Activated CD4-positive, alpha-beta memory T cell treated with anti-CD3 and anti-CD28 coated beads for 36 hours (primary cell): ENCODE results near the gene KRT83. TPM values are rescaled to one million over a fixed set of nuclear protein-coding genes. Genes with fewer than 3 reads are reported as not detected.
"Not testable (repeated sequence)": the region's sequence is repeated elsewhere in the genome, so short reads cannot be mapped to it uniquely, and the experiment has no call there.

ENCODE experiments used
- CTCF ChIA-PET: fragments of 350-600 bp; sonication (Branson Sonifier 250); formaldehyde crosslinking; loops from one replicate; lab custom pipeline; 2021; ENCODE audit warnings: antibody characterized with exemption, inconsistent platforms; lab: Charles Lee
- POLR2A ChIA-PET: fragments of 350-600 bp; sonication (Branson Sonifier 250); formaldehyde crosslinking; loops from one replicate; lab custom pipeline; 2021; ENCODE audit warnings: antibody characterized with exemption; lab: Charles Lee
- DNase-seq: peaks from one replicate; pipeline ENCODE4 v3.0.0-alpha.2; 2020
- H3K27ac Mint-ChIP-seq: one replicate; pipeline ENCODE4 v1.8.0; 2021; ENCODE audit warnings: mixed read lengths
- H3K27me3 Mint-ChIP-seq: one replicate; pipeline ENCODE4 v1.8.0; 2021; ENCODE audit warnings: mixed read lengths
- H3K36me3 Mint-ChIP-seq: one replicate; pipeline ENCODE4 v1.8.0; 2021; ENCODE audit warnings: mixed read lengths
- H3K4me1 Mint-ChIP-seq: one replicate; pipeline ENCODE4 v1.8.0; 2021; ENCODE audit warnings: low read depth, mixed read lengths
- H3K4me3 Mint-ChIP-seq: one replicate; pipeline ENCODE4 v1.8.0; 2021; ENCODE audit warnings: mild to moderate bottlenecking, mixed read lengths
- H3K9me3 Mint-ChIP-seq: one replicate; pipeline ENCODE4 v1.8.0; 2021; ENCODE audit warnings: mixed read lengths
- intact Hi-C: fragments of 100-400 bp; cut with micrococcal nuclease; formaldehyde crosslinking; loops from one replicate; pipeline ENCODE4 v1.15.1; 2023
- total RNA-seq, 2 experiments: library from RNA; stranded (reverse); gene quantifications; one replicate each; pipeline ENCODE4 v1.2.3, GENCODE V29; 2021

KRT83 gene
- total RNA-seq, 2 experiments from 2014 or later: not detected

DNA sequence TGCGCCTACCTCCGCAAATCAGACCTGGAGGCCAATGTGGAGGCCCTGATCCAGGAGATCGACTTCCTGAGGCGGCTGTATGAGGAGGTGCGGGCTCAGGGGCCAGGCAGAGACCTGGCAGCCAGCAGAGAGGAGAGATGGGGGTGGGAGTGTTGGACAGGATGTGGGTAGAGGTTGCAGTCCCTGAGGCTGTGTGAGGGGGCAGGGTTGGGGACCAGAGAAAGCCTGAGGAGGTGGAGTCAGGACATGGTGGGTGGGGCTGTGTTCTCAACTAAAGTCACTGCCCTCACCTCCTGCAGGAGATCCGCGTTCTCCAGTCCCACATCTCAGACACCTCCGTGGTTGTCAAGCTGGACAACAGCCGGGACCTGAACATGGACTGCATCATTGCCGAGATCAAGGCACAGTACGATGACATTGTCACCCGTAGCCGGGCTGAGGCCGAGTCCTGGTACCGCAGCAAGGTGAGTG is 16.2 kb downstream of the KRT83 start:
- Mint-ChIP-seq H3K27me3 (peaks cover 37% of the 10 kb centered on the region), H3K4me1 (peaks cover 16% of the 10 kb centered on the region)
- H3K9me3 Mint-ChIP-seq, CTCF ChIA-PET, H3K27ac Mint-ChIP-seq, H3K36me3 Mint-ChIP-seq, intact Hi-C loops, H3K4me3 Mint-ChIP-seq: not testable (repeated sequence)
- DNase-seq: peak; percentile 32
- POLR2A ChIA-PET: interaction anchor here (0.5 kb wide), 1 partner anchor 22 kb away, joined by 3 read pairs; no protein-coding TSS in a partner anchor

DNA sequence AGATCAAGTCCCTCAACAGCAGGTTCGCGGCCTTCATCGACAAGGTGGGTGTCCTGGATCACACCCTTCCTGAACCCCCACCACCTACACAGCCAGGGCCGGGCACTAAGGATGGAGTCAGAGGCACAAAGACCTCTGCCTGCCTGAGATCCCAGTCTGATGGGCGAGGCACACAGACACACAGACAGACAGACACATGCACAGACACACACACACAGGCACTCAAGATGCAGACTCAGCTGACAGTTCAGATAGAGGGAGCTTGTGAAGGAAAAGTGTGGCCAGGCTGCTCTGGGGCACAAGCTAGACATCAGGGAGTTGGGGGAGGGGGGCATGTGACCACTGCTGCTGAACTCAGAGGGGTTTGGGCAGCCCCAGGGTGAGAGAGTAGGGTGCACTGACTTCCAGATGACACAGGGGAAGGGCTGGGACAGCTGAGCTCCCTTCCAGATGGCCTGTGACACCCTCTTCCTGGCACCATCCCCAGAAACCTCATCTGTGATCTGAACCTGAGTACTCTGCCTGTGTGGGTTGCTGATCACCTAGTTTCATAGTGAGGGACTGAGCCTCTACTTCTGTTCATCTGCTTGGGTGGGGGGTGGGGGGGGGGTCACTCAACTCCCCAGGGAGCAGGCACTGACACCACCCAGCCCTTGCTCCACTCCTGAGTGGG is 18.8 kb downstream of the KRT83 start:
- Mint-ChIP-seq H3K4me1 (peaks cover 11% of the 10 kb centered on the region), H3K27me3 (peaks cover 23% of the 10 kb centered on the region)
- H3K9me3 Mint-ChIP-seq, H3K36me3 Mint-ChIP-seq, intact Hi-C loops, DNase-seq, H3K4me3 Mint-ChIP-seq, CTCF ChIA-PET, H3K27ac Mint-ChIP-seq, POLR2A ChIA-PET: not testable (repeated sequence)

DNA sequence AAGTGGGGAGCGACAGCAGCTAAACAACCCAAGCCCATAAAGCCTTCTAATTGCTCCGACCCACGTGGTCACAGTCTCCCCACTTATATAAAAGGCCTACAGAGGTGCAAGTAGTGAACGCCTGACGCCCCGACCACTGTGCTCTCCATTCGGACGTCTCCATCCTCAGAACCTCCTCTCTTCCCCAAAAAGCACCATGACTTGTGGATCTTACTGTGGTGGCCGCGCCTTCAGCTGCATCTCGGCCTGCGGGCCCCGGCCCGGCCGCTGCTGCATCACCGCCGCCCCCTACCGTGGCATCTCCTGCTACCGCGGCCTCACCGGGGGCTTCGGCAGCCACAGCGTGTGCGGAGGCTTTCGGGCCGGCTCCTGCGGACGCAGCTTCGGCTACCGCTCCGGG is 19.5 kb downstream of the KRT83 start:
- peaks cover 20% of the 10 kb centered on the region for H3K27me3 Mint-ChIP-seq
- H3K36me3 Mint-ChIP-seq, H3K4me3 Mint-ChIP-seq, CTCF ChIA-PET, H3K9me3 Mint-ChIP-seq, DNase-seq, intact Hi-C loops, H3K27ac Mint-ChIP-seq, POLR2A ChIA-PET: not testable (repeated sequence)
- H3K4me1 Mint-ChIP-seq: peaks cover 11% of the 10 kb centered on the region

DNA sequence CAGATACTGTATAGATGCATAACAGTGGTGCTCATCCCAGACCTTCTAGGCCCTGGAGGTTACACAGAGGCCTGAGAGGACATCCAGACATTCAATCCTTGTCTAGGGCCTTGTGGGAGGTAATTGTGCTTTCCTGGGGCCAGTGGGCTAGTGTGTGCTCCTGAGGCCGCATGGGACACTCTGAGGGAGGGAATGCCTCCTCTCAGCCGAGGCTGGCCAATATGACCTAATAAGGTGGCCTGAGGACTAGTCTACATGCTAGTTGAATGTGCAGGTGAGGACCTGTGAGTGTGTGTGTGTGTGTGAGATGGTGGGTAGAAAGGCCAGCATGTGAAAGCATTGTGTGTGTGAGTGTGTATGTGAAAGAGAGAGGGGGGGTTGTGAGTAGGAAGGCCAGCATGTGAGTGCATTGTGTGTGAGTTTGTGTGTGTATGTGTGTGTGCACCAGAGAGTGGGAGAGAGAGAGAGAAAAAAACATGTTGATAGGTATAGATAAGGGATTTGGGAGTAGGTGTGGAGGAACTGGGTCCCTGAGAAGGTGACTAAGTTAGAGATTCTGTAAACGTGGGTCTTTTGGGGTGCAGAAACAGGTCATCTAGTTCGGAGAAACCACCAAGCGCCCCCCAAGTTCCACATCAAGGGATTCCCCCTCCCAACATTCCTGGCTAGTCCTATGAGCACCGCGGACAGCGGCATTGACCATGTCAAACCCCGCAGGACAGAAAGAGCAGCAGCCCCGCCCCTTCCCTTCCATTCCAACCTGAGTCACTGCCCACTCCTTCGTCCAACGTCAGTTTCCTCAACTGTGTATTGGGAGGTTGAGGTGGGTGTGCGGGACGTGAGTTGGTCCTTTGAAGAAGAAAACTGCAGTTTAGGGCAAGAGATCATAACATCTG is 20.2 kb downstream of the KRT83 start:
- H3K9me3 Mint-ChIP-seq: no peaks in the 10 kb centered on the region
- no peak for DNase-seq
- no peak overlapping the region for H3K4me3 Mint-ChIP-seq
- peaks cover 16% of the 10 kb centered on the region for H3K27me3 Mint-ChIP-seq
- POLR2A ChIA-PET: no interaction called here
- intact Hi-C loops: no loop called here
- peaks cover 11% of the 10 kb centered on the region for H3K4me1 Mint-ChIP-seq
- CTCF ChIA-PET: no interaction called here
- no peak overlapping the region for H3K27ac Mint-ChIP-seq
- H3K36me3 Mint-ChIP-seq: no peaks in the 10 kb centered on the region

DNA sequence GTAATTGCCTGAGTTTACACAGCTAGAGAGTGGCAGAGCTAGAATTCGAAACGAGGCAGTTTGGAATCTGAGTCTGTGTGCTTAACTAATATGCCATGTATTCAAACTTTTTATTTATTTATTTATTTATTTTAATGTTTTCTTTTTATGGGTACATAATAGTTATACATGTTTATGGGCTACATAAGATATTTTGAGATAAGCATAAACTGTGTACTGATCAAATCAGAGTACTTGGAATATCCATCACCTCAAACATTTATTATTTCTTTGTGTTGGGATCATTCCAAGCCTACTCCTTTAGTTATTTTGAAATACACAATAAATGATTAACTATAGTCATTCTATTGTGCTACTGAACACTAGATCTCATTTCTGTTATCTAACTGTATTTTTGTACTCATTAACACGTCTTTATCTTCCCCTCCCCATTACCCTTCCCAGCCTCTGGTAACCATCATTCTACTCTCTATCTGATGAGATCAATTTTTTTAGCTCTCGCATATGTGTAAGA is 22.5 kb downstream of the KRT83 start:
- Mint-ChIP-seq H3K4me3 (no peak overlapping the region), H3K4me1 (no peaks in the 10 kb centered on the region), H3K27me3 (peaks cover 16% of the 10 kb centered on the region), H3K9me3 (no peaks in the 10 kb centered on the region), H3K36me3 (no peaks in the 10 kb centered on the region), H3K27ac (no peak overlapping the region)
- DNase-seq: no peak
- ChIA-PET POLR2A (no interaction called here), CTCF (interaction anchor here (0.5 kb wide), 1 partner anchor 178 kb away, joined by 3 read pairs; no protein-coding TSS in a partner anchor)
- intact Hi-C loops: no loop called here

DNA sequence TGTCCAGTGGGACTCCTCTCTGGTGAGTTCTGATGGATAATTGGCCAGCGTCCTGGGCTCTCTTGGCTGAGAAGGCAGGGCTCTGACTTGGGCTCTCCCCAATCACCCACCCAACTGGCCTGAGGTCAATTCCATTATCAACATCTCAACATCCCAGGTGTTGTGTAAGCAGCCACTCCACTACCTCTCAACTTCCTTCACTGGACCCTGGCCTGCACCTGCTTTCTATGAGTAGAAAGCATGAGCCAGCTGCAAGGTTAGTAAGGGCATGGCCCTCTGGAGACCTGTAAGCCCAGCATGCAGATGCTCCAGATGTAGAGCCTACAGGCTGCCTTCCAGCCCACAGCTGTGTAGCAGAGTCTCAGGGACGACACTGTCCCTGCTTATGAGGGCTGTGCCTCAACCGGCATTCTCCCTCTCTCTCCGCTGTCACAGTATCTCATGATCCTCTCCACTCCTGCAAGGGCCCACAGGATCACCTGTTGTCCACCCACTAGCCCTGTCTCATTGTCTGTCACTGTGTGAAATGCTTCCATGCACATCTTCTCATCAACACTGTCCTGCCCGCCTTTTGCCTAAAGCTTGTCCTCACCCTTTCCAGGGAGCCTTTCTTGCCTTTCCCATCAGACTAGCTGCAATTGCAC is 24.5 kb downstream of the KRT83 start:
- no peak for DNase-seq
- Mint-ChIP-seq H3K4me1 (no peaks in the 10 kb centered on the region), H3K36me3 (no peaks in the 10 kb centered on the region), H3K27ac (no peak overlapping the region), H3K27me3 (peaks cover 19% of the 10 kb centered on the region), H3K4me3 (no peak overlapping the region), H3K9me3 (no peaks in the 10 kb centered on the region)
- CTCF ChIA-PET: interaction anchor here (6.7 kb wide), 1 partner anchor 18 kb away, joined by 52 read pairs; no protein-coding TSS in a partner anchor
- POLR2A ChIA-PET: no interaction called here
- intact Hi-C loops: no loop called here

DNA sequence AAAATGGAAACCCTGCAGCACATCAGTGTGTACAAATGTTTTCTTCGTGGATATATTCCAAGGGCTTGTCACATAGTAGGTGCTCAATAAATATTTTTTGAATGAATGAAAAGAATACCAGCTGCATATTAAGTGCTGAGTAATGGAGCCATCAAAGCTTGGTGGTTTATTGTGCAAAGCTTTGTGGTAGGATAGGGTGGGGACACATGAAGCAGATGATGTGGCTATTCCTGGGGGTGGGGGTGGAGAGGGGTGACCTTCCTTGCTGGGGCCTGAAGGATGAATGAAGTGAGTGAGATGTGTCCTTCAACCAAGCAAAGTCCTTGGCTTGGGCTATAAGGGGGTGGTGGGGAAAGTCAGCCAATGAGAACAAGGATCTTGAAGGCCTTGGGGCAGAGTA is 25.5 kb downstream of the KRT83 start:
- no peak overlapping the region for H3K27ac Mint-ChIP-seq
- POLR2A ChIA-PET: no interaction called here
- no peak for DNase-seq
- H3K4me1 Mint-ChIP-seq: no peaks in the 10 kb centered on the region
- peaks cover 19% of the 10 kb centered on the region for H3K27me3 Mint-ChIP-seq
- H3K36me3 Mint-ChIP-seq: no peaks in the 10 kb centered on the region
- no peaks in the 10 kb centered on the region for H3K9me3 Mint-ChIP-seq
- no peak overlapping the region for H3K4me3 Mint-ChIP-seq
- intact Hi-C loops: no loop called here
- CTCF ChIA-PET: interaction anchor here (6.7 kb wide), 1 partner anchor 17 kb away, joined by 52 read pairs; no protein-coding TSS in a partner anchor

DNA sequence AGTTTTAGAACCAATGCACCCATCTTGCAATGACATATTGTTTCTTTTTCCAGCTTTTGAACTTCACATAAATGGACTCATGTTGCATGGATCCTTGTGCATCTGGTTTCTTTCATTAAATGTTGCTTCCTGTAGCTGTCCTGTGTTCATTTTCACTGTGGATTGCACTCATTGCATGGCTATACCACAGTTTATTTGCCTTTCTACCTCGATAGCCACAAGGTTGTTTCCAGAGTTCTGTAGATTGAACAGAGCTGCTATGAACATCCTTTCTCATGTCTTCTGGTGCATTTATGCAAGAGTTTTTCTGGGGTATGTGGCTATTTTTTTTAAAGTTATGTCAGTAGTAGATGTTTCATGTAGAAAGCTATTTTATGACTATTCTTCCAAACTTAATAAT is 26.4 kb downstream of the KRT83 start:
- CTCF ChIA-PET: interaction anchor here (6.7 kb wide), 1 partner anchor 16 kb away, joined by 52 read pairs; no protein-coding TSS in a partner anchor
- no peak for DNase-seq
- intact Hi-C loops: no loop called here
- Mint-ChIP-seq H3K27me3 (peaks cover 19% of the 10 kb centered on the region), H3K27ac (no peak overlapping the region), H3K36me3 (no peaks in the 10 kb centered on the region), H3K9me3 (no peaks in the 10 kb centered on the region), H3K4me3 (no peak overlapping the region), H3K4me1 (no peaks in the 10 kb centered on the region)
- POLR2A ChIA-PET: no interaction called here

DNA sequence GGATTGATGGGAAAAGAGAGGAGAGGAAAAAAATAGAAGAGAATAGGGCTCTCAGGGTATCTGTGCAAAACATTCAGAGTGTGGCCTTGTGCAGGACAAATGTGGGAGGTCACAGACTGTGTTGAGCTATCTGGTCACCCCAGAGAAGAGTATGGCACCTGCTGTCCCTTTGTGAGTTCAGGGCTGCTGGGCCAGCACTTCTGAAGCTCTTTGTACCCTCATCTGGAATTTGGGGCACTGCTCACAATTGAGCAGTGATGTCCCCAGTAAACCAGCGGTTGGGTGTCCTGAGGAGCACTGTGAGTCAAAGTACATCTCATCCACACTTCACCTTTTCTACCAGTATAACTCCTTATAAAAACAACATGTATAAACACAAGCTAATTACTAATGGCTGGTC is 27.3 kb downstream of the KRT83 start:
- DNase-seq: no peak
- Mint-ChIP-seq H3K27ac (no peak overlapping the region), H3K4me1 (no peaks in the 10 kb centered on the region), H3K4me3 (no peak overlapping the region), H3K36me3 (no peaks in the 10 kb centered on the region), H3K9me3 (no peaks in the 10 kb centered on the region), H3K27me3 (peaks cover 16% of the 10 kb centered on the region)
- CTCF ChIA-PET: interaction anchor here (6.7 kb wide), 1 partner anchor 15 kb away, joined by 52 read pairs; no protein-coding TSS in a partner anchor
- POLR2A ChIA-PET: no interaction called here
- intact Hi-C loops: no loop called here

DNA sequence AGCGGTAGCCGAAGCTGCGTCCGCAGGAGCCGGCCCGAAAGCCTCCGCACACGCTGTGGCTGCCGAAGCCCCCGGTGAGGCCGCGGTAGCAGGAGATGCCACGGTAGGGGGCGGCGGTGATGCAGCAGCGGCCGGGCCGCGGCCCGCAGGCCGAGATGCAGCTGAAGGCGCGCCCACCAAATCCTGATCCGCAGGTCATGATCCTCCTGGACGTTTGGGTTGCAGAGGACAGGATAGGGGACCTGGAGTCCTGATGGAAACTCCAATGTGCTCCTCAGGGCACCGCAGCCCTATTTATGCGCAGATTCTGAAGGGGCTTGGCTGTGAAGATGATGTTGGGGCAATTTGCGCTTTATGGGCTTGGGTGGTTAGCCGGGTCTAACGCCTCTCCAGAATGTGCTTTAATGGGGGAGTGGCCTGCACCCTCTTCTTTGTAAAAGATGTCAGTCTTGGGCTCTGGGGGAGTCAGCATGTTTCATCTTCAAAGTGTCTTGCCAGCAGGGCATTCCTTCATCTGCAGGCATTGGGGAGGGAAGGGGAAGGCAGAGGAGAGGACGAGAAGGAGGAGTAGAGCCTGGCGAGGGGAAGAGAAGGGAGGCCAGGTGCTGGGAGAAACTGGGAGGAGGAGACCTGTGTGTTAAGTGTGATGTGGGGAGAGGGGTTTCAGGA is 29.8 kb downstream of the KRT83 start, which contains the start of gene KRT81:
Gene KRT81 (minus strand): TSS at position 268 of the 669 bp plus-strand sequence. CDS start 69 bp downstream, at position 199.
- intact Hi-C loops: no loop called here
- DNase-seq: no peak
- ChIA-PET CTCF (interaction anchor here (6.7 kb wide), 1 partner anchor 12 kb away, joined by 52 read pairs; no protein-coding TSS in a partner anchor), POLR2A (no interaction called here)
- Mint-ChIP-seq H3K9me3 (no peaks in the 10 kb centered on the region), H3K4me1 (no peaks in the 10 kb centered on the region), H3K27me3 (peaks cover 6% of the 10 kb centered on the region), H3K4me3 (no peak within 1 kb of the TSS), H3K36me3 (no peaks in the 10 kb centered on the region), H3K27ac (no peak within 1 kb of the TSS)

DNA sequence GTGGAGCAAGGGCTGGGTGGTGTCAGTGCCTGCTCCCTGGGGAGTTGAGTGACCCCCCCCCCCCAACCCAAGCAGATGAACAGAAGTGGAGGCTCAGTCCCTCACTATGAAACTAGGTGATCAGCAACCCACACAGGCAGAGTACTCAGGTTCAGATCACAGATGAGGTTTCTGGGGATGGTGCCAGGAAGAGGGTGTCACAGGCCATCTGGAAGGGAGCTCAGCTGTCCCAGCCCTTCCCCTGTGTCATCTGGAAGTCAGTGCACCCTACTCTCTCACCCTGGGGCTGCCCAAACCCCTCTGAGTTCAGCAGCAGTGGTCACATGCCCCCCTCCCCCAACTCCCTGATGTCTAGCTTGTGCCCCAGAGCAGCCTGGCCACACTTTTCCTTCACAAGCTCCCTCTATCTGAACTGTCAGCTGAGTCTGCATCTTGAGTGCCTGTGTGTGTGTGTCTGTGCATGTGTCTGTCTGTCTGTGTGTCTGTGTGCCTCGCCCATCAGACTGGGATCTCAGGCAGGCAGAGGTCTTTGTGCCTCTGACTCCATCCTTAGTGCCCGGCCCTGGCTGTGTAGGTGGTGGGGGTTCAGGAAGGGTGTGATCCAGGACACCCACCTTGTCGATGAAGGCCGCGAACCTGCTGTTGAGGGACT is 30.6 kb downstream of the KRT83 start:
- intact Hi-C loops, H3K4me3 Mint-ChIP-seq, H3K27ac Mint-ChIP-seq, H3K27me3 Mint-ChIP-seq, POLR2A ChIA-PET, CTCF ChIA-PET, H3K4me1 Mint-ChIP-seq, DNase-seq, H3K36me3 Mint-ChIP-seq, H3K9me3 Mint-ChIP-seq: not testable (repeated sequence)
